A375 (cell line): ENCODE data around the gene CLEC18A. TPM values are rescaled to one million over a fixed set of nuclear protein-coding genes. Genes with fewer than 3 reads are reported as not detected.

ENCODE experiments used
- small RNA-seq: library from RNA; depleted of rRNA; stranded (forward); fragments of <200 nt; gene quantifications from one replicate; pipeline ENCODE3, GENCODE V24; 2014
- total RNA-seq: library from RNA; depleted of rRNA; stranded (reverse); fragments of >200 nt; shearing (Covaris generic); gene quantifications from 2 replicates; pipeline ENCODE4 v1.2.3, GENCODE V29; 2014; rRNA removed

CLEC18A gene
- 6.3 and 7.2 TPM in 2 replicates for total RNA-seq

DNA sequence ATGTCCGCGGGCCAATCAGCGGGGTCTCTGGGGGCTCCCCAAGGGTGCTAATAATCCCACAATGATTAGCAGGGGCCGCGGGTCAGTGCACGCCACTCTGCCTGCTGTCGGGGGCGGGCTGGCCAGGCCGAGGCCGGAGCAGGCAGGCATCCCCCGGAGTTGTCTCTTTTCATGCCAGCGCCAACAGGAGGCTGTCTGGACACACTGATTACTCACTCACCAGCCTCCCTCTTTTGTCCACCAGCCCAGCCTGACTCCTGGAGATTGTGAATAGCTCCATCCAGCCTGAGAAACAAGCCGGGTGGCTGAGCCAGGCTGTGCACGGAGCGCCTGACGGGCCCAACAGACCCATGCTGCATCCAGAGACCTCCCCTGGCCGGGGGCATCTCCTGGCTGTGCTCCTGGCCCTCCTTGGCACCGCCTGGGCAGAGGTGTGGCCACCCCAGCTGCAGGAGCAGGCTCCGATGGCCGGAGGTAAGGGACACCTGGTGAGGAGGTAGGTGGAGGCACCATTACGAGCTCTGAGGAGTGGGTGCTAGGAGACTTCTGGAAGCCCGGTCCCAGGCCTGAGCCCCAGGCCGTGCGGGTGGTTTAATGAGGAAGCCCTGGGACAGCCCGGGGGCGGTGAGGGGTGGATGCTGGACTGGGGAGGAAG is at the start of gene CLEC18A:
TSS of gene CLEC18A (plus strand) at position 318 of the 655 bp plus-strand sequence. CDS start at position 351, 33 bp downstream.

Small RNA genes within 50 kb of the gene (small RNA-seq; reads per million reads assigned to genes)
- gene AC026468.1: not detected
- gene MIR140: 99.5 reads per million, percentile 96 among the genes with 10 or more reads in this experiment

Other genes starting within 250 kb of the CLEC18A start
- 376 and 403 TPM in 2 replicates for gene NQO1, start 224.8 kb upstream of the CLEC18A start, total RNA-seq
- gene NOB1, start 196.4 kb upstream of the CLEC18A start, total RNA-seq: 60.7 and 61.1 TPM in 2 replicates
- gene WWP2, start 189.0 kb upstream of the CLEC18A start, total RNA-seq: 66.2 and 66.9 TPM in 2 replicates
- gene PDPR, start 163.0 kb downstream of the CLEC18A start, total RNA-seq: 24.7 and 28.5 TPM in 2 replicates
- gene CLEC18C, start 222.5 kb downstream of the CLEC18A start, total RNA-seq: 0.21 and 0.49 TPM in 2 replicates